ENCODE data around the gene COMMD10.
"Not testable (repeated sequence)": the region's sequence is repeated elsewhere in the genome, so short reads cannot be mapped to it uniquely, and the experiment has no call there.

Gene COMMD10

GRCh38 chr5:116084871-116085715 lies at the start of gene COMMD10:
Gene COMMD10, plus strand, starts transcription at chr5:116085025.
- peak; percentile 55 to 63 for DNase-seq

GRCh38 chr5:116035123-116035522 lies 49.7 kb upstream of the COMMD10 start:
- no peak for DNase-seq

- no peak for DNase-seq
Observed at GRCh38 chr5:116037236-116037822, 47.5 kb upstream of the COMMD10 start.

- peak; percentile 44 to 65 for DNase-seq
Observed at GRCh38 chr5:116038817-116039216, 46.0 kb upstream of the COMMD10 start.

GRCh38 chr5:116042375-116042774 lies 42.5 kb upstream of the COMMD10 start:
- DNase-seq: no peak

- DNase-seq: no peak
Observed at GRCh38 chr5:116044073-116044472, 40.8 kb upstream of the COMMD10 start.

- no peak for DNase-seq
Observed at GRCh38 chr5:116045821-116046220, 39.0 kb upstream of the COMMD10 start.

- no peak for DNase-seq
Observed at GRCh38 chr5:116046261-116046660, 38.6 kb upstream of the COMMD10 start.

- DNase-seq: no peak
Observed at GRCh38 chr5:116046823-116047222, 38.0 kb upstream of the COMMD10 start.

GRCh38 chr5:116058346-116058936 lies 26.4 kb upstream of the COMMD10 start:
- no peak for DNase-seq

- DNase-seq: no peak
Observed at GRCh38 chr5:116062352-116062751, 22.5 kb upstream of the COMMD10 start.

- no peak for DNase-seq
Observed at GRCh38 chr5:116063950-116064349, 20.9 kb upstream of the COMMD10 start.

GRCh38 chr5:116068028-116068632 lies 16.7 kb upstream of the COMMD10 start:
- DNase-seq: peak; percentile 37 to 53

- DNase-seq: no peak
Observed at GRCh38 chr5:116071211-116071610, 13.6 kb upstream of the COMMD10 start.

GRCh38 chr5:116075191-116075831 lies 9.5 kb upstream of the COMMD10 start:
- no peak for DNase-seq

- peak; percentile 66 to 68 for DNase-seq
Observed at GRCh38 chr5:116076496-116076895, 8.3 kb upstream of the COMMD10 start.

- DNase-seq: no peak
Observed at GRCh38 chr5:116078199-116078598, 6.6 kb upstream of the COMMD10 start.

GRCh38 chr5:116084287-116084691 lies 536 bp upstream of the COMMD10 start:
- DNase-seq: peak; percentile 24 to 27

GRCh38 chr5:116086309-116086708 lies 1.5 kb downstream of the COMMD10 start:
- DNase-seq: not testable (repeated sequence)

GRCh38 chr5:116088062-116088461 lies 3.2 kb downstream of the COMMD10 start:
- peak in 1 of 2 experiments; percentile 9 for DNase-seq

- DNase-seq: no peak
Observed at GRCh38 chr5:116090302-116090701, 5.5 kb downstream of the COMMD10 start.

GRCh38 chr5:116091416-116091815 lies 6.6 kb downstream of the COMMD10 start:
- DNase-seq: peak in 1 of 2 experiments; percentile 24

- no peak for DNase-seq
Observed at GRCh38 chr5:116097301-116097700, 12.5 kb downstream of the COMMD10 start.
